Measurements from ENCODE around the gene LYRM2.
A peak's percentile ranks its signal among the peaks of the same experiment; 100 is the strongest.
"Not testable (repeated sequence)": the region's sequence is repeated elsewhere in the genome, so short reads cannot be mapped to it uniquely, and the experiment has no call there.

The LYRM2 gene

DNA sequence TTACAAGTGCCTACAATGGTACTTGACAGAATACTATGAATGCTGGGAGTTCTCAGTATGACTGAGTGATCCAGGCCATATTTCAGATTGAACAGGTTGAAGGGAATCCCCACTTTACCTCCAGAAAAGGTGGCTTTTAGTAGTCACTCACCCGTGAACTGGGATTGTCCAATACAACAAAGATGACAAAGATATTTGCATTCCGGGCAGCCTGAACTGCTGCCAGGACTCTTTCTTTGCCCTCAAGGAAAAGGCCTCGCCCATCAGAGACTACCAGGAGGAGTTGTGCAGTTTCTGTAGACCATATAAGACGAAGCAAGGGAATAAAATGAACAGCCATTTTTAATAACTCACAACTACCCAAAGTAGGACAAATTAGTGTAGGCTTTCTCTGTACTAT, 6.3 kb upstream of the LYRM2 start:
- DNase-seq: no peak

DNA sequence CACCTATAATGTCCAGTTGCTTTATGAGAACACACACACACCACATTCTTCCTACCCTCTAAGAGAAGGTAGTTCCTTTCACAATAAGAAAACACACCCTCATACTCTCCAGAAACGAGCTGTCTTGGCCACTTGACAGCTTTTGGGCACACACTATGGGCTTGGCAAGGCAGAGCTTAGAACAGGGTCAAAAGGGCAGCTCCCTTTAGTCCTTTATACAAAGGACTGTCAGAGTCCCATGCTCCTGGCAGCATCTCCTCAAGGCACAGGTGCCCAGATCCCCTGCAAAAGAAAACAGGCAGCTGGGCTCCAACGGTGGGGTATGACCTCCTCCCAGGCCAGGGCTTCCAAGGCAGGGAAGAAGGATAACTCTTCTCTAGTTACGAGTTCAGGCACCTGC, 4.9 kb upstream of the LYRM2 start:
- DNase-seq: no peak

DNA sequence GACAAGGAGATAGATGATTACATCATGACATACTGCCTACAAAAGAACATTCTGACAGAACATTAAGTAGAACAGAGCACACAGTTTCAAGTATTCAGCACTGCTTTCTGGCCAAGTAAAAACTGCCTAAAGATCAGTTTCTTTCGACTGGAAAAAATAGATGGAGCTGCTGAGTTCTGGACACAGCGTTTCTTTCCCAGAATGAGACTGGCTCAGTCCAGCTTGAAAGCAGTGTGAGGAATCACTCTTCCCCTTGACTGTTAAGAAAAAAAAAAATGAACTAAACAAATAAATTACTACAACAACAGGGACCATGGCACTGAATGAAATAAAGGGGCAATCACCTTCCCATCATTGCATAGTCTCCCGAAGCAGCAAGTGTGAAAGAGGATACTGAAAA, 4.4 kb upstream of the LYRM2 start:
- DNase-seq: no peak

DNA sequence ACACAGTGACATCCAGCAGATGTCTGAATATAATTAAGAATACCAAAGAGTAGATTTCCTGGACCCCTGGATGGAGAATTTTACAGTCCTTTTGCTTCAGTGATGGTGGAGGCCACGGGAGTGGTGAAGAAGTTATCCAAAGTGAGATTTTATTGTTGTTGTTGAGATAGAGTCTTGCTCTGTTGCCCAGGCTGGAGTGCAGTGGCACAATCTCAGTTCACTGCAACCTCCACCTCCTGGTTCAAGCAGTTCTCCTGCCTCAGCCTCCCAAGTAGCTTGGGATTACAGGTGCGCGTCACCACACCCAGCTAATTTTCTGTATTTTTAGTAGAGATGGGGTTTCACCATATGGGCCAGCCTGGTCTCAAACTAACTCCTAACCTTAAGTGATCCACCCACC, 3.0 kb upstream of the LYRM2 start:
- not testable (repeated sequence) for DNase-seq

DNA sequence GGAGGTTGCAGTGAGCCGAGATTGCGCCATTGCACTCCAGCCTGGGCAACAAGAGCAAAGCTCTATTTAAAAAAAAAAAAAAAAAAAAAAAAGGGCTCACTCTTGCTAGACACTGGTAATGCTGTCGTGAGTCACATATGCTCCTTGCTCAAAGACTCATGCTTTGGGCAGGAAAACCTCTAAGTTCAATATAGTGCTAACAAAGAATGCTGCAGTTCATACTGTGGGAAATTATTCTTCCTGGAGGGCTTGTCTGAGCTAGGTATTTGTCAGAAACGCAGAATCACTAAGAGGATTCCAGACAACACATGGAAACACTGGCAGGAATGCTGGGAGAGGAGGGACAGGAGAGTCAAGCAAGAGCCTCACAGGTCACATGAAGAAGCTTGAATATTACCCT, 2.3 kb upstream of the LYRM2 start:
- DNase-seq: no peak

DNA sequence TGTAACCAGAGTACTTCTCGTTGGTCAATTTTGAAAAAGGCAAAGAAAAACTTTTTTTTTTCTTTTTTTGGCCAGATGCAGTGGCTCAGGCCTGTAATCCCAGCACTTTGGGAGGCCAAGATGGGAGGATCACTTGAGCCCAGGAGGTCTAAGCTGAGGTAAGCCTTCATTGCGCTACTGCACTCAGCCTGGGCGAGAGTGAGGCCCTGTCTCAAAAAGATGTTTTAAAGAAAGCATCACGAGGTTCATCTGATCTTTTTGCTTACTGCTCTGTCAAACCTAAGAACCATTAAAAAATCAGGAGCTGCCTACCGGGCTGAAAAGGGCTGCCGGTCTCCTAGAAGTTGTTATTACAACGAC, 607 bp downstream of the LYRM2 start:
- no peak for DNase-seq

DNA sequence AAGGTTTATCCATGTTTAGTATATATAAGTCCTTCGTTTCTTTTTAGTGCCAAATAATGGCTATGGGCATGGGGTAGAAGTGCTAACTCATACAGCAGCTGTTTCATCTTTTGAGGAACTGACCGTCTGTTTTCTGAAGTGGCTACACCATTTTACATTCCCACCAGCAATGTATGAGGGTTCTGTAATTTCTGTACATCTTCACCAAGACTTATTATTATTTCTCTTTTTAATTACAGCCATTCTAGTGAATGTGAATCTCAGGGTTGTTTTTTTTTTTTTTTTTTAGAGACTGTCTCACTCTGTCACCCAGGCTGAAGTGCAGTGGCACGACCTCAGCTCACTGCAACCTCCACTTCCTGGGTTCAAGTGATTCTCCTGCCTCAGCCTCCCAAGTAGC, 2.1 kb downstream of the LYRM2 start:
- not testable (repeated sequence) for DNase-seq

DNA sequence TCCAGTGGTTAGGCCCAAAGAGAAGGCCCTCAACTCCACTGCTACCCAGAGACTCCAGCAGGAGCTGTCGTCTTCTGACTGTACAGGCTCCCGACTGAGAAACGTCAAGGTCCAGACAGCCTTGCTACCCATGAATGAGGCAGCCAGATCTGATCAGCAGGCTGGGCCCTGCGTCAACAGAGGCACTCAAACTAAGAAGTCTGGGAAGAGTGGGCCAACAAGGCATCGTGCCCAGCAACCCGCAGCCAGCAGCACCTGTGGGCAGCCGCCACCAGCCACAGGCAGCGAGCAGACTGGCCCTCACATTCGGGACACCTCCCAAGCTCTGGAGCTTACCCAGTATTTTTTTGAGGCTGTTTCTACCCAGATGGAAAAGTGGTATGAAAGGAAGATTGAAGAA, 8.1 kb downstream of the LYRM2 start:
- DNase-seq: no peak

DNA sequence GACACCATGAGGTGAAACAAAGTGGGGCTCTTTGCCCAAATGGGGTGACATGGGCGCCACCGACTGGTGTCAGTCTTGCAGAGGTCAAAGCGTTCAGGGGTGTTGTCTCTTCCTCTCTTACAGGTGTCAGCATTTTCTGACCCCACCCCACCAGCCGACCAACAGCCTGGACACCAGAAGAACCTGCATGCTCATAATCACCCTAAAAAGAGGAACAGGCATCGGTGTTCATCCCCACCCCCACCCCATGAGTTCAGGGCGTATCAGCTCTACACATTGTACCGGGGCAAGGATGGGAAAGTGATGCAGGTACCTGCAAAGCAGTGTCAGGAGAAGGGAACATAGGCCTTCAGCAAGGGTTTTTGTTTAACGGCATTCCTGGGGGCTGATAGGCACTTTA, 14.8 kb downstream of the LYRM2 start:
- DNase-seq: no peak

DNA sequence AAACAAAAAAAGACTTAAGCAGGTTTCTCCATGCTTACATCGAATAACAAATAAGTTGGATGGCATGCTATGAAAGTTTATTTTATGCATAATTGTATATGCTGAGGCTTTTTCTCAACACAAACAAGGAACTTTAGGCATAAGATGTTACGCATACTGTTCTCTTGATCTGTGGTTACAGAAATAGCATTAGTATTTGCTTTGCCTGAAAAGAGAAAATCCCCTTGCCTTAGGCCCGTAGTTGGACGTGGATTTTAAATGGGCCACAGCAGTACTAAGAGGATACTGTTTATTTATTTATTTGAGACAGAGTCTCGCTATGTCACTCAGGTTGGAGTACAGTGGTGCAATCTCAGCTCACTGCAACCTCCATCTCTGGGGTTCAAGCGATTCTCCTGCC, 19.0 kb downstream of the LYRM2 start:
- DNase-seq: no peak

DNA sequence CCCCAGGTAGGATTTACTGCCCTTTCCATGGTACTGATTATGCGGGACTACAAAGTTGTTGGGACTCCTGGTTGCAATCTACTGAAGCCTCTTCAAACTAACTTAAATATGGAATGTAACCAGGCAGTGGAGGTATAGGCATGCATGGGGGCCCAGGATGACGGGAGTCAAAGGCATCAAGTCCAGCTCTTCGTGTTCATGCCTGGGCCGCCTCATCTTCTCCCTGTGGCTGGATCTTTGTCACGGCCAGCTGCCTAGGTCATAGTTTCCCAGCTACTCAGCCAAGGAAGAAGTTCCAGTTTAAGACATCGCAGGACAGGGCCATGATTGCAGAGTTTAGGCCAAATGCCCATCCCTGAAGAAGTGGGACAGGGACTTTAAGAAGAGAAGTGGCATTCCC, 20.5 kb downstream of the LYRM2 start:
- DNase-seq: no peak

DNA sequence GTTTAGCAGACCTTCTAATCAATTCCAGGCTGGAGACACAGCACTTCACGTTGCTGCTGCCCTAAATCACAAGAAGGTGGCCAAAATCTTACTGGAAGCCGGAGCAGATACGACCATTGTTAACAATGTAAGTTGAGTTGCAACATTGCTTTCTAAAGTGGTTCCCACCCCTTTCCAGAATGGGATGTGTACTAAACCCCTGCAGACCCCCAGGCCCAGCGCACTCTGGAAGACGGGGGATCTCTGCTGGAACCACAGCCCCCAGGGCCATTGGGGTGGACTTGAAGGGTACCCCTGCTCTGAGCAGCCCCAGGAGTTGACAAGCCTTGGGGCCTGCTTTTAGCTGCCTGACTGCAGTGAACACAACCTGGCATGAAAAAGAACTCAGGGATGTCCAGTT, 22.0 kb downstream of the LYRM2 start:
- no peak for DNase-seq

DNA sequence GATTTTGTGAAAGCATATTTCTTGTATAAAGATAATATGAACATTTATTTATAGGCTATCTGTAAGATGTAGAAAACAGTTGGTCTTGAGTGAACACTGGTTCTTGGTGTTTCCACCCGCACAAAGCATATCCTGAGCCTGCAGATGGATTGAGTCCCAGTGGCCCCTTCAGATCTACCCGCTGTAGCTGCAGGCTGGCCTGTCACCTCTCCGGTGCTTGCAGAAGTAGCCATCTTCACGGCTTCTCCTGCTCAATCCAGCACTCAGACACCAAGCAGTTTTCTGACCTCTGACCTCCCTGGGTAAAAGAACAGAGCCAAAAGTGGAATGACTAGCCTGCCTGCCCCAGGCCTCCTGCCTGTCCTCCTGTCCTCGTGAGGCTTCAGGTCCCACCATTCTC, 22.7 kb downstream of the LYRM2 start:
- no peak for DNase-seq

DNA sequence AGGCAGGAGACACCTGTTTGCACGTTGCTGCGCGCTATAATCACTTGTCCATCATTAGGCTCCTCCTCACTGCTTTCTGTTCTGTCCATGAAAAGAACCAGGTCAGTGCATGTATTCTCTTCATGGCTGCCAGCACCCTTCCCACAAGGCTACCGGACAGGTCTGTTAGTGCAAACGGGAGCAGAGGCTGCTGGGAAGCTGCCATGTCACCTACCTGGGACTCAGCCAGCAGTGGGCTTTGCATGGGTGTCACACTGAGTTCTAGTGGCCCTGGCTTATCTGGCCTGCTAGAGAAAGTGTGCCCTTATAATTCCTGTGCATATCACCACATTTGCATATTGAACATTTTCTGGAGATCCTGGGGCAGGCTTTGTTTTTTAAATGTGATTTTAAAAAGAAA, 24.8 kb downstream of the LYRM2 start:
- no peak for DNase-seq

DNA sequence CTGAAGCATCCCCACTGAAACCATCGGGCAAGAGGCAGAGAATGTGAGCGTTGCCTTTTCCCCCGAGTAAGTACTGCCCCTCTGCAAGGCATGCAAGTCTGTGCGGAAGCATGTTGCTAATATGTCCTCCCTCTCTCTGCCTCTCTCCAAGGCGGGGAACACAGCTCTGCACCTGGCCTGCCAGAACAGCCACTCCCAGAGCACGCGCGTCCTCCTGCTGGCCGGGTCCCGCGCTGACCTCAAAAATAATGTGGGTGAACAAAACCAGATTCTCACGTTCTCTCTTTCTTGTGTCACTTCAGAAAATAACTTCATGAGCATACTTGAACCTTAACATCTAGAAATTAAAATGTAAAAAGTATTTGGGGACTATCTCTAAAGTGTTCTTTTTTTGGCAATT, 26.4 kb downstream of the LYRM2 start:
- no peak for DNase-seq

DNA sequence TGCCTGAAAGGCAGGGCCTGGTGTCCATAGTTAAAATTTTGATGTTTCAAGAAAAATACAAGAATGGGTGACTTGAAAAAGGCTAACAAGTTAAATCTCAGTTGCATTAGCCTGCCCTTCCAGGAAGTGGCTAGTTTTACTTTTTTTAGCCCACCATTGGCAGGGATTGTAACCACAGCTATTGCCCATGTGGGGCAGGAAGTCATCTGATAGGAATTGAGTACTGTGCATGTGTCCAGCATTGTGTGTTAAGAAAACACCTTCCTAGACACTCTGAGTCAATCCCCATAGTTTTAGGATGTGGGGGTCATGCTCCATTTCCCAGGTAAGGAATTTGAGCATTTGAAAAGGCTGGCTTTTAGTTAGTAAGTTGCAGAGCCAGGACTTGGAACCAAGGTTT, 26.9 kb downstream of the LYRM2 start:
- DNase-seq: no peak

DNA sequence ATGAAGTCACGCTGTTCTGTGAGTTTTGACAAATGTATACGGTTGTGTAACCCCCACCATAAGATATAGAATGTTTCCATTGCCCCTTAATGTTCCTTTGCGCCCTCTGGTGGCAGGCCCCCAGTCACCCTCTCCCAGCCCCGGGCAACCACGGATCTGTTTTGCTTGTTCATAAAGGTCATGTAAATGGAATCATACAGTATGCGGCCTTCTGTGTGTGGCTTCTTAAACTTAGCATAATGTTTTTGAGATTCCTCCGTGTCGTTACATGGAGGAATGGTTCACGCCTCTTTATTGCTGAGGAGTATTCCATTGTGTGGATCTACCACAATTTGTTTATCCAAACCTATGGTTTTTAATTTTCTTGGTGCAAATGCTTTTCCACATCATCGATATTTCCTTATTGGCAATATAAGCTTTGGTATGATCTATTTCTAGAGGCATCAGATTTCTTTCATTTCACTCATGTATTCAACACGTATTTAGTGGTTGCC, 28.4 kb downstream of the LYRM2 start:
- peak; percentile 59 for DNase-seq

DNA sequence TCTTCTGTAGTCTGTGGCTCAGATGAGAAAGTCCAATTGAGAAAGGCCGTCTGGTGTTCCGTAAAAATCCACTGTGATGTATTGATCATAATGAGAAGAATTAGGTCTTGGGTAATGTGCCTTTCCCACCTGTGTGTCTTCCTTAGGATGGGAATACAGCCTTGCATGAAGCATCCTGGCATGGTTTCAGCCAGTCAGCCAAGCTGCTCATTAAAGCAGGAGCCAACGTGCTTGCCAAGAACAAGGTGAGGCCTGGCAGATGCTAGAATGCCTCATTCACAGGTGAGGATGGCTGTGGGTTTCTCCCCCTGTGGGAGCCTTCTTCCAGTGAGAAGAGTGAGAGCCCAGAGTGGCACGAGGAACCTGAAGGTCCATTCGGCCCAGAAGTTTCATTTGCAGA, 32.7 kb downstream of the LYRM2 start:
- DNase-seq: no peak

DNA sequence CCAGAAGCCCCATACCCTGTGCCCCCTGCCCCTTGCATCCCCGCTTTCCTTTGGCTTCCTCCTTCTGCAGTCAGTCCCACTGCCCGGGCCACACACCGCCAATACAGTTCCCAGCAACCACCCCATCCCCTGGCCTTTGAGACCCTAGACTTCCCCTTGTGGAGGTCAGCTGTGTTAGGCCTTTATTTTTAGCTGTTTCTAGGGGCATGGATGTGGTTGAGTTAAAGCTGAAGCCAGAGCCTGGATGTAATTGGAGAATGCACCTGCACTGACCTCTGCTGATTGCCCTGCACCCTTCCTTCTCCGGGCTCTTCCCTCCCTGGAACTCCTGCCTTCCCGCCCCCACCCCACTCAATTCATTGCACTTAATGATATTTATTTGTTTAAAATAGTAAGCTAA, 33.9 kb downstream of the LYRM2 start:
- no peak for DNase-seq

DNA sequence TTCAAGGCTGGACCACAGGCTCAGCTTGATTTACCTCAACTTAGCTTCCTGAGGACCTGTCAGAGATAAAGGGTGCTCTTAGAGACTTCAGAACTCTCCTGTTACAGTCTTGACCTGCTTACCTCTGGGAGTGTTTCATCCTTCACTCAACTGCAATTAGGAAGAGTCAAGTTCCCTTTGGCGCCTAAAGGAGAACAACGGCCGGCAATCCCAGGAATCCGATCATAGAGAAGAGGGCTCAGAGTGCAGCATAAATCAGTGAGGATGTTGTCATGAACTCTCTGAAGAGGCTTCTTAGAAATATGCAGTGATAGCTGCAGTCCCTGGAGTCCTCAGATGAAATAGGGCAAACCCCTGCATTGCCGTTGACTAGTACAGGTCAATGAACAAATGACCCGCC, 36.4 kb downstream of the LYRM2 start:
- DNase-seq: no peak

DNA sequence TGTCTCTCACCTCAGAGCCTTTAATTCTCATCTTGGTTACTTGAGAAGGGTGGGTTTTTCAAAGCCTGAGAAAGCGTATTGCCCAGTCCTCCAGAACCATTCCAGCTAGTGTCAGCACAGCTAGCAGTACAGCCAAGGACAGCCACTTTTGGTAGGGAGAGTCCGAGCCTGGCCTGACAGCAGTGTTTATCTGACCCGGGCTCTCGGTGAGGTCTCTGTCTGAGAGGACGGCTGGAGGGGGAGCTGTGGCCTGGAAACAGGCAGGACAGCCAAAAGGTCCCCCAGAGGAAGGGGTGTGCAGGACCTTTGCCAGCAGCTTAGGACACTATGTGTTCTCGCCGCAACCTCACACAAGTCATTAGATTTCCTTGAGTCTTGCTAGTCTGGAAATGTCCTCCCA, 38.8 kb downstream of the LYRM2 start:
- DNase-seq: no peak

DNA sequence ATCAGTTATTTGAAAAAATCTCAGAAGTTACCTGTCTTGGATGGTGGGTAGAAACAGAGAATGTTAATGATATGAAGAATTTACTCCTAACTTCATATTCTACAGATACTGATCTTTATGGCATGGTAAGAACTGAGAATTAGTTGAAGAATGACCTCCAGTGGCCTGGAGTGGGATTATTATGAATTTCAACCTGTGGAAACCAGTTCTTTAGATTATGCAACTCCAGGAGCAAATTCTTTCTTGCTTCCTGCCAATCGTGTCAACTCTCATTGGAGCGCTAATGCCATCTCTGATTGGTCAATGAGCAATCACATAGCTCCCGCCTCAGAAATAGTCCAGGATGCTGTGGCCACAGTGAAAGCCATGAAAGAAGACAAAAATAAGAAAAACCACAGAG, 40.6 kb downstream of the LYRM2 start:
- peak; percentile 37 for DNase-seq

DNA sequence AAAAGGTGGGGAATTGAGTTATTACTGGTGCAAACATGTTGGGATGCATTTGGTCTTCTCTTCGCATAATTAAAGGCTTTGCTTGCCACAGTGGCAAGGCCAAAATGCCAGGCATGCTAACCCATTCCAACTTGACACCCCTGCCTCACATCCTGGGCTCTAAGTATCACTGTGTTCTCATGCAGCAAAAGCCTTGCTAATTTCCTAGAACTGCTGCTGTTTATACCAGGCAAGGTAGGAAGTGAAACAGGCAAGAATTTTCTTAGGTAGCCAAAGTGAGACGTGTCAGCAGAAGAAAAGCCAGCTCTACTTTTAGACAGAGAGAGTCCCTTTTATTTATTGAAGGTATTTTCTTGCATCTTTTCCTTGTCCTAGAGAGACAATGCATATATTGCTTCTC, 41.2 kb downstream of the LYRM2 start:
- DNase-seq: no peak

DNA sequence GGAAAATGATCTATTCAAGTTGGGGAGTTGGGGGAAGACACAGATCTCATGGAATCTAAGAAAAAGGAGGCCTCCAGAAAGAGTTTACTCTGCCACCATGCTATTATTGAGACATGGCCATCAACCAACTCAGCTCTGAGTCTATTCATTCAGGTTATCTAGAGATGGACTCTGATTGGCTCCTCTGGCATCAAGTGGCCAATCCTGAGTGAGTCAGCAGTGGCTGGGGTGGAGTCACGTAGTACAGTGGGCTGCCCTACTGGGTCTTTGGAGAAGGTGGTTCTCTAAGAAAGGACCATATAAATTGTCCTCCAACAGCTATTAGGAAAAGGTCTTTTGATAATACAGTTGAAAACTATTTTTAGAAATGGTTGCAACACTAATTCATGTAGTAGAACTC, 42.1 kb downstream of the LYRM2 start:
- no peak for DNase-seq

DNA sequence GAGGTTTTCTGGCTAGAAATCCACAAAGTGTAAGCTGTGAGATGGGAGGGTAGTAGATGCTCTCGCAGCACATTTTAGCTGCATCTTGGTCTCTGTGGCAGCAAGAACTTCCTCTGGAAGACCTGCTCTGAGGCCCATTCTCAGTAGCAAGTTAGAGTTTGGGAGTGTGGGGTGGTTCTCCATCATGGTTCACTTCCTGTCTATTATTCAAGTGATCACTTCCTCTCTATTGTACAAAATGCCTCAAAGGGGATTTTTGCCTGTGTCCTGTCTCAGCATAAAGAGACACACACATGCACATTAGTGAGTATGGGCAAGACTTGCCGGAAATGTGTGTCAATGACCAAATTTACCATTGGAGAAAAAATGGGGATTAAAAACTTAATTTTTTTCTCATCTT, 42.5 kb downstream of the LYRM2 start:
- no peak for DNase-seq

DNA sequence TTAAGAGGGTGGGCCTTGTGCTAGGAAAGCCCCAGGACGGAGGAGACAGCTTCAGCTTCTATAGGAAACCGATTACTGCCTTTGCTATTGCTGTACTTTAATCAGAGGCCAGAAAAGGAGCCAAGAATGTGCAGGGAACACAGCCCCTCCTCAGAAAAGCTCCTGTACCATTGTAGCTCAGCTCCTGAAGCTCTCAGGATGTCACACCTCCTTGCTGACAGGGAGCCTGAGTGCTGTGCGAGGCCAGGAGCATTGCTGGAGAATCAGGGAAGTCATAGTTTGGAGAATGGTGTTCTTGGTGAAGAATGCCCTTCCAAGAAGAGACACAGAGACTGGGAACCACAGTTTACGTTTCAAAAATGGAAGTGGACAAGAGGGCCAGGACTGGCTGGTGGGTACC, 46.8 kb downstream of the LYRM2 start:
- no peak for DNase-seq
